GM10266 (cell line): ENCODE results near the gene ZNF616.

Experiments used
- DNase-seq: peaks from one replicate; pipeline ENCODE4 v3.0.0; 2012; ENCODE audit errors: extremely low spot score
- CTCF ChIP-seq: IDR thresholded peaks from 2 replicates; pipeline ENCODE4 v1.5.1; 2012; ENCODE audit warnings: mild to moderate bottlenecking, low read depth; ENCODE audit not compliant: control insufficient read depth, insufficient read depth; ENCODE audit errors: missing control alignments

ZNF616 gene

GRCh38 chr19:52170863-52171320 is 31.2 kb upstream of the ZNF616 start:
- no peak for TF ChIP-seq CTCF
- peak; percentile 19 for DNase-seq

GRCh38 chr19:52170304-52170703 is 30.6 kb upstream of the ZNF616 start:
- DNase-seq = no peak
- no peak for TF ChIP-seq CTCF

- TF ChIP-seq CTCF = no peak
- DNase-seq = no peak
Measured at GRCh38 chr19:52155596-52156359, 16.0 kb upstream of the ZNF616 start.

- no peak for TF ChIP-seq CTCF
- no peak for DNase-seq
Measured at GRCh38 chr19:52148256-52148655, 8.5 kb upstream of the ZNF616 start.

GRCh38 chr19:52142001-52142595 is 2.4 kb upstream of the ZNF616 start:
- DNase-seq = no peak
- no peak for TF ChIP-seq CTCF

GRCh38 chr19:52141203-52141602 is 1.5 kb upstream of the ZNF616 start:
- no peak for TF ChIP-seq CTCF
- DNase-seq = no peak
